Adrenal gland (tissue), 5 donors: ENCODE data around the gene QSOX1.

Source experiments
- POLR2A ChIP-seq, 2 donors: fragments of 450-650 bp; IDR thresholded peaks; one replicate each; pipeline ENCODE4 v1.6.1; 2017; ENCODE audit warnings: antibody characterized with exemption in 2 of 2, mild to moderate bottlenecking in 2 of 2, moderate library complexity in 1 of 2
- TF ChIP-seq, protein P1 (sequence below), 6 experiments: fragments of 450-650 bp in 4 of 6; fragments of 200-600 bp in 2 of 6; sonication (generic) in 1 of 6; IDR thresholded peaks; 1 replicate in 5 of 6; 2 replicates in 1 of 6; pipeline versions ENCODE4 v1.5.1 to v1.8.0; 2016 to 2021; ENCODE audit warnings: antibody characterized with exemption in 6 of 6, mild to moderate bottlenecking in 2 of 6, moderate library complexity in 1 of 6
- donor health status: DM: no; HTN: no; CAD: no.

DNA sequence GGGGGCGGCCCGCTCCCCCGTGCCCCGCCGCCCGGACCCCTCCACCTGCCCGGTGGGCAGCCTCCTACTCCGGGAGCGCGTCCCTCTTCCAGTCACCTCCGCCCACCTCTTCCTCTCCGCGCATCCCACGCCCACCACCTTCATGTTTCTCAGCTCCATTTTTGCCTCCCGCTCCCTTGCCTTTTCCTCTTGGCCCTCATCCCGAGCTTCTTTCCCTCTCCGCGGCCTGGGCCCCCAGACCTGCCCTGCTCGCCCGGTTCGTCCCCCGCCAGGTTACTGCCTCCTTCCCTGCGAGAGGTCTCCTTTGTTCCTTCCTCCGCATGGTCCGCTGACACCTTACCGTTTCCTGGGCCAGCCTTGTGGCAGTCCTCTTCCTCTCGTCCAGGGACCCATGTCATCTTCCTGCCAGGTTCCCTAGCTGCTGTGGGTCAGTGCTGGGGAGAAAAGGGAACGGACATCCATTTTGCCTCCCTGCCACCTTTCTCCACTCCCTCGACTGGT, 563 bp downstream of the QSOX1 start:
- TF ChIP-seq, protein P1, sequence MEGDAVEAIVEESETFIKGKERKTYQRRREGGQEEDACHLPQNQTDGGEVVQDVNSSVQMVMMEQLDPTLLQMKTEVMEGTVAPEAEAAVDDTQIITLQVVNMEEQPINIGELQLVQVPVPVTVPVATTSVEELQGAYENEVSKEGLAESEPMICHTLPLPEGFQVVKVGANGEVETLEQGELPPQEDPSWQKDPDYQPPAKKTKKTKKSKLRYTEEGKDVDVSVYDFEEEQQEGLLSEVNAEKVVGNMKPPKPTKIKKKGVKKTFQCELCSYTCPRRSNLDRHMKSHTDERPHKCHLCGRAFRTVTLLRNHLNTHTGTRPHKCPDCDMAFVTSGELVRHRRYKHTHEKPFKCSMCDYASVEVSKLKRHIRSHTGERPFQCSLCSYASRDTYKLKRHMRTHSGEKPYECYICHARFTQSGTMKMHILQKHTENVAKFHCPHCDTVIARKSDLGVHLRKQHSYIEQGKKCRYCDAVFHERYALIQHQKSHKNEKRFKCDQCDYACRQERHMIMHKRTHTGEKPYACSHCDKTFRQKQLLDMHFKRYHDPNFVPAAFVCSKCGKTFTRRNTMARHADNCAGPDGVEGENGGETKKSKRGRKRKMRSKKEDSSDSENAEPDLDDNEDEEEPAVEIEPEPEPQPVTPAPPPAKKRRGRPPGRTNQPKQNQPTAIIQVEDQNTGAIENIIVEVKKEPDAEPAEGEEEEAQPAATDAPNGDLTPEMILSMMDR (IDR thresholded peaks at IDR 0.05): no peak
- no peak for TF ChIP-seq POLR2A (IDR thresholded peaks at IDR 0.05)
